GM18861 (cell line): ENCODE results near the gene NOS1AP.

Experiments used
- ATAC-seq: cut with Tn5 transposase; IDR thresholded peaks from one replicate; pipeline ENCODE4 v1.9.1; 2021; ENCODE audit not compliant: unreplicated experiment

Gene NOS1AP

DNA sequence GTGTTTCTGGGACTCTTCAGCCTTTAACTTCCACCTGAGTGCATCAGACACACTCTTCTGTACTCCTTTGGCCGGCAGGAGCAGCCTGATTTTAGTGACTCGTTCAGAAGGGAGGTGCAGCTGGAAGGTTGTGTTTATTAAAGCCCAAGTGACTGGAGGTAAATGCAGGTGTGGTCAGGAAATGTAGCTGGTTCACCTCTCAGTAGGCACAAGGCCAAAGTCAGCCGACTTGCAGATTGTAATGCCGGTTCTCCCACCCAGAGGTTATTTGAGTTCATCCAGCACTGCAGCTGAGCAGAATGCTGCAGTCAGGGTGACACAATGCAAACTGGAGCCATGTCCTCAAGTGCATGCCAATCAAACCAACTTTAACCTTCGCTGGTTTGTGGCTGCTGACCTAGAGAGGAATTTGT is 215.7 kb downstream of the NOS1AP start:
- no peak for ATAC-seq

DNA sequence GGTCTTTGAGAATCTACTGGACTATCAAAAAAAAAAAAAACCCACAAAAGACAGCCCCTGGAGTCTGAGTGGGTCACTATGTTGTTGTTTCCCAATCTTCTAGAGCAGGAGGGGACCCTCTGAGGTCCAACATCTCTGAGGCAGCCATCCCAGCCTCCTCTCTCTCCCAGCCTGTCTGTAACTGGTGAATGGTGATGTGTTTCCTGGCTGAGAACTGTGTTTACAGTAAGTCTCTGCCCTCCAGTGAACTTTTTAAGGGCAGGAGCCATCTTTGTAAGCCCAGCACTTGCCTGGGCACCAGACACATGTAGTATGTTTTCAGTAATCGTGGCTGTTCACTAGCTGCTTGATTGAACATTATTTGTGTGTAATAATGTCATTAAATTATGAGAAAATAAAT is 221.5 kb downstream of the NOS1AP start:
- ATAC-seq: no peak

DNA sequence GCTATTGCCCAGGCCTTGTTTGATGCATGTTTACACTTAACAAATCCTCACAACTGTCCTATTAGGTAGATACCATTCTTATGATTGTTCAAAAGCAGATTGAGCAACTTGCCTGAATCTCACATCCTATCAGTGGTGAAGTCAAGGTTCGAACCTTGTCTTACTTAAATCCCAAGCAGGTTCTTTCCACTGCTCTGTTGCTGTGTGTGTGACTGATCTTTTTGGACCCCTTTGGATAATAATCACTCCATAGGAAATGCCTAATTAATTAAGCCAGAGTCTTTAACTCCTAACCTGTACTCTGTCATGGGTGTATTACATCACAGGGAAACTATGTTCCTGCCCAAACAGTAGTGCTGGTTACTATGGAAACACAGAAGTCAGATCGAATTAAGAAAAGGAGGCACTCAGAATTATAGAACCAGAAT is 222.9 kb downstream of the NOS1AP start:
- no peak for ATAC-seq

DNA sequence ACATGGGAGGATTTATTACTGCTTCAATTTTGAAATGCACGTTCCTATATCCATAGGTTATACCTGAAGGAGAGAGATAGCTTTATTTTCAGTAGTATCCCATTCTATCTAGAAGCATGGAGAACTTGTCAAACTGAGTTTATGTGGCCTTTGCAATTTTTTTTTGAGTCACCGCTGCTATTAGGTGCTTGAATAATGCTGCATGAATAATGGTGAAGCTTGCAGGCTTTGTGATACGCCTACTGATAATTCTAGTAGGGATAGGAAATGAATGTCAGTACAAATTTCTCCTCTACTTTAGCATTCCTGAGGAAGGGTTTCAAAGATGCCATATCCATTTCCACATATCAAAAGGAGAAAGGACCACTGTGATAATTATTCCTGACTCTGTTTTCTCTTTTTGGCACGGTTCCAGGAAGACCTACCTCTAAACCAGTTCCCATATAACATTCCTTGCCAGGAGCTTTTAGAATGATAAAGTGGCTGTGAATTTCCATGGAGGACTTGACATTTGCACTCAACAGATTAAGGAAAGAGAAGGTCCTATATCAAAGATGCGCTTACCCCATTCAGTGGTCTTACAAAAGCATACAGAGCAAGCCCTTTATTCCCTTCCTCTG is 223.7 kb downstream of the NOS1AP start:
- no peak for ATAC-seq

DNA sequence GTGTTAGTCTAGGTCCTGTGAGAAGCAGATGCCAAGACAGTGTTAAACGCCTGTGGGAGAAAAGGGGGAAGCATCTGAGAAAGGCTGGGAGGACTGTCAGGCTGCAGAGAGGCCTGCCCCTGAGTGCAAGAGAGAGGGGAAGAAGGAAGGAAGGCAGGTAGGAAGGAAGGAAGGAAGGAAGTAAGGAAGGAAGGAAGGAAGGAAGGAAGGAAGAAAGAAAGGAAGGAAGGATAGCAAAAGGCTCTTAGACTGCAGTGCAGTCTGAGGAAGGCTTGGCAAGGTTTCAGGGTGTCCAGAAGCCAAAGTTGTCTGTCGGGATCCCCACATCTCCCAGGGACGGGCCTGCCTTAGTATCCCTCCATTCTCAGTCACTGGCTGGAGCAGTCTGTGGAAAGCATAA is 224.5 kb downstream of the NOS1AP start:
- ATAC-seq: no peak

DNA sequence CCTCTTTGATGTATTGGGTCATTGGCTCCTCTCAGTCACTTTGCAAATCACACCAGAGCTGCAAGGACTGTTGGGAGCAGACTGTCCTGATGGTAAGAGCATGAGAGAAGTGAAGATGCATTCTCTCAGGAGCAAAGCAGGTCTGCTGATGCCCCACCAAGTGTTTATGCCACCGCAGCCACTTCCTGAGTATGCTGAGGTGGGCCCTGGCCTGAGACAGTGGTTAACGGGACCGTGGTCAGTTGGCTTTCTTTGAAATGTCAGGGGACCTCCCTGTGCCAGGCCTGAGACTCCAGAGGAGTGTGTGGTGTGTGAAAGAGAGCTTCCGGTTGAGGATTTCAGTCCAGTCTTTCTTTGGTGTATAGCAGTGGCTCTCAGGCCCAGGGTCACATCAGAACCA is 227.7 kb downstream of the NOS1AP start:
- no peak for ATAC-seq

DNA sequence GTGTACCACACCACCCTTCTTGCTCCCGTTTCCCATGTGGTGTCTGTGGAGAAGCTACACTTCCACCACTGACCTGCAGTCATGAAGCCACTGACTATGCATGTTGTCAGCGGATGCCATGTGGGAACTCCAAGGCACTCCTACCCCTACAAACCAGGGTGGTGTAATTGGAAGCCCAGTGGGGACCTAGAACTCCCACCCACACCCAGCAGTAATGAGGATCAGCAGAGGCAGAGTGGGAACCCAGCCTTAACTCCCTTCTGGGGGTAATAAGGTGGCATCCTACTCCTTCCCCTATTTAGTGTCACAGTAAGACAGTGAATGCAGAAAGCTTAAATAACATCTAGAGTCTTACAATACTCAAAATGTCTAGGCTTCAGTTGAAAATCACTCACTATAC is 228.8 kb downstream of the NOS1AP start:
- ATAC-seq: no peak

DNA sequence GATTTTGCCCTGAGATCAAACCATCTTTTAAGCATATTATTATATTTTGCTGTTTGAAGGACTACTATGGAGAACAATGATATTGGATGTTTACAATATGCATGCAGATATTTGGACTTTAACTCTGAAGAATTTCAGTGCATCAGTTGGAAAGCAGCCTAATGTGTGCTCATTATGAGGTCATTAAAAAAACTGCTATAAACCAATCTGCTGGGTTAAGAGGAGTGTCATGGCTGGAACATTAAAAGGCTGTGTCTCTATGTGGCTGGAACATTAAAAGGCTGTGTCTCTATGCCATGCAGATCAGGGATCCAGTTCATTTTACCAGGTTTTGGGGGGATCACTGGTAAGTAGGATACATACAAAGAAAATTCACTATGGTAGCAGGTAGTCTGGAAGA is 229.5 kb downstream of the NOS1AP start:
- ATAC-seq: no peak

DNA sequence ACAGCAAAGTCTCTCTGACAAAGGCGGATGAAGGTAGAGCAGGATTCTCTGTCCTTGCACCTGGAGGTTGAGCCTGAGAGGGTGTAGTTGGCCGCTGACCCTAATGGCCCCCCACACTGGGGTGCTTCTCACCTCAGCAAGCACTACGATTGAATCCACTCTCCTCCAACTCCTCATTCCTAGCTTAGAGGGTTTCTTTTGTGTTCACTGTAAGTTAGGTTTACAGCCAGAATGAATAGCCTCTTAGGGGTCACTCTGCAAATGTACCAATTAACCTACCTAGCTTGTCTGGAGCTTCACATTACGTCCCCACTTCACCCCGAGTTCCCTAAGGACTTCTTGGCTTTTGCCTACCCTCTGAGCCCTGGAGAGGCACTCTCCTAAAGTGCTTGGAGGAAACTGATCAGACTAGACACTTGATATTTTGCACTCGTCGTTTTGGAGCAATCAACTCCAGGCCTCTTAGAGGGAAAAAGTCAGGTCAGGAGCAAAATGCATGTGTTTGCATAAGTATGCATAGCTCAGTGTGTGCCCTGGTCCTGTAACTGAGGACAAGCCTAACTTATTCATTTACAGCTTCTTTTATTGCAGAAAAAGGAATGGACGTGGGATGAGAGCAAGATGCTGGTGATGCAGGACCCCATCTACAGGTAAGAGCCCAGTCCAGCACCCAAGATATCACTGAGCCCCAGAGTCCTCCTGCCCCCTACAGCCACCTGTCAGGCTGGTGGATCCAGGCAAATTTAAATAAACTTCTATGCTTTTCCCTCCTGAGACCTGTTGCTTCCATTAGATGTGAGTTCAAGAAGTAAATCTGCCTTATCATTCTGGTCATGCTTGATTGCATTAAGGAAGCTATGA is 230.8 kb downstream of the NOS1AP start:
- no peak for ATAC-seq

DNA sequence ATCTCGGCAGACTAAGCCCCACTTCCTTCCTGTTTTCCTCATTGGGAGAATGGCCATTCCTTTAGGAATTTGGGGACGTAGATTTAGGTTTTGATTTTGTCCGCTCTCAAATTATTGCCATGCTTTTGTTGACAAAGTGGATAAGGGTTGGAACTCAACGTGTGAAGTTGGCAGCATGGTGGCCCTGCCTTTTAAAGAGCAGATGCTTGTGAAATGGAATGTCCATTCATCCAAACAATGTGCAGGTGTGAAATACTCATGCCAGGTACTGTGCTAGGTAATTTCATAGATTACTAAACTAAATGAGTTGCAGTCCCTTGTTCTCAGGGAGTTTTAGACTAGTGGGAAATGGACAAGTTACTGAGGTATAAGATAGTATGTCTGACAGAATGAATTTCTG is 232.2 kb downstream of the NOS1AP start:
- no peak for ATAC-seq

DNA sequence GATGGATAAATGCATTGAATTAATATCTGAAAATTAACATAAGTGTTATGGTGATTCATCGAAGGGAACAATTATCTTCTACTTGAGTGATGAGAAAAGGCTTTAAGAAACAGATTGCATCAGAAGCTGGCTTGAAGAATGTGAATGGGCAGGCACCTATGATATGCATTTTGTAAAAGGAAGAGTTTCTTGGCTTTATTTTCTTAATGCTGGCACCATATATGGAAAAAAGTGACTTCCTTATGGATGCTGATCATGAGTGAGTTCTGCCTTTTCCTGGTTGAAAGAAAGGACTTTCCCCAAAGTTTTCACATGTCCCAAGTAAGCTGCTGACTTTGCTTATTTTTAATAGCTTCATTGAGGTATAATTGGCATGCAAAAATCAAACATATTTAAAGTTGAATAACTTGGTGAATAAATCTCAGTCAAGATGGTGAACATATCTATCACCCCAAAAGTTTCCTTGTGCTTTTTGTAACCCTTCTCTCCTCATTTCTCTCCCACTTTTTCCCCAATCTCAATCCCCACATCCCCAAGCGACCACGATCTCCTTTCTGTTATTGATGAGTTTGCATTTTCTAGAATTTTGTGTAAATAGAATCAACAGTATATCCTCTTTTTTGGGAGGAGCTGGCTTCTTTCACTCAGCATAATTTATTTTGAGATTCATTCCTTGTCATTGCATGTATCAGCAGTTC is 233.0 kb downstream of the NOS1AP start:
- no peak for ATAC-seq

DNA sequence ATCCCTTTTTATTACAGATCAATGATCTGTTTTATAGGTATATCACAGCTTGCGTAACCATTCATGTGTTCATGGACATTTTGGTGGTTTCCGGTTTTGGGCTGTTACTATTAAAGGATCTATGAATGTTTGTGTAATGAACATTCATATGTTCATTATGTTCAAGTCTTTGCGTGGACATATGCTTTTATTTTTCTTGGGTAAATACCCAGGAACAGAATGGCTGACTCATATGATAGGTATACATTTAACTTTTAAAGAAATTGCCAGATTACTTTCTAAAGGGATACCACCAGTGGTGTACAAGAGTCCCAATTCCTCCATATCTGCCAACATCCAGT is 233.5 kb downstream of the NOS1AP start:
- ATAC-seq: no peak

DNA sequence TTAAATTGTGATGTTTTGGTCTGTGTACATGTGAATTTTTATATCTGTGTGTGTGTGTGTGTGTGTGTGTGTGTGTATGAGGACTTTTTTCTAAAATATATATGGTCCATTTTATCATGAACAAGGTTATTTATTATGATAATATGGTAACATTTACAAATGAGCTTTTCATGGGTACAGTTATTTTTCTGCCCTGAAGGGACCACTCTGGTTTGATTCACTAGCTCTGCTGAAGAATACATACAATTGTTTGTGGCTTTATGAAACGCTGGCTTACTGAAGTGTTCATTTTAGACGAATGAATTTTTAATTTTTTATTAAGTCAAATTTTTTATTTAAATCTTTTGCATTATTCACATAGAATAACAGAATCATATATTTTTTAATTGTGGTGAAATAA is 235.2 kb downstream of the NOS1AP start:
- ATAC-seq: no peak

DNA sequence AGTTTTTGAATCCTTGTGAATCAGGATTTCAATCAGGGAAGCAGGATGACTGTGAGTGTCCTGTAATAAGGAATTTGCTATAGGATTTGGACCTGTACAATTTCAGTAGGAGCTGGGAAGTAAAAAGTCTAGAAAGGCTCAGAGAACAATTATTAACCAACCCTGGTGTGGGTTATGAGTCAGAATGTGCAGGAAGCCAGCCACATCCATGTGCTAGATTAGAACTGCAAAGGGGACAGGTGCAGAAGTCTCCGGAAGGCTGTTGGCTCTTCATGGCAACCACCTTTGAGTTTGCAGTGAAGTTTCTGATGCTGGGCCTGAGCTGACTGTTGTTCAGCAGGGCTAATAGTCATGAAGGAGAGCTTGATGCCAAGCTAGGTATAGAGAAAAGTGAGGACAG is 236.5 kb downstream of the NOS1AP start:
- ATAC-seq: no peak

DNA sequence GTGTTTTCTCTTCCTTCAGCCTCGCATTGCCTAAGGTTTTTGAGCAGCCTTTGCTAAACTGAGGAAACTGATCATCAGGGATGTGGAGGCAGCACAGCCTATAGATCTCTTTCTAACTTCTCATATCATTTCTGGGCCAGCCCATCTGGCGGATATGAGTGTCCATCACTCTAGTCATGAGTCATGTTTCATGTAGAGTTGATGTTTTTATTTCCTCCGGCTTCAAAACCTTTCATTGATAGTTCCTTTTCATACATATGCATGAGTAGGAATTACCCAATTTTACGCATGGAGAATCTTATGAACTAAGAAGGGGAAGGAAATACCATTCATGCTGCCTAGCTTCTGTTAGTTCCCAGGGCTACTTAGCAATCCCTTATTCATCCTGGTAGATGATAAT is 240.8 kb downstream of the NOS1AP start:
- ATAC-seq: no peak

DNA sequence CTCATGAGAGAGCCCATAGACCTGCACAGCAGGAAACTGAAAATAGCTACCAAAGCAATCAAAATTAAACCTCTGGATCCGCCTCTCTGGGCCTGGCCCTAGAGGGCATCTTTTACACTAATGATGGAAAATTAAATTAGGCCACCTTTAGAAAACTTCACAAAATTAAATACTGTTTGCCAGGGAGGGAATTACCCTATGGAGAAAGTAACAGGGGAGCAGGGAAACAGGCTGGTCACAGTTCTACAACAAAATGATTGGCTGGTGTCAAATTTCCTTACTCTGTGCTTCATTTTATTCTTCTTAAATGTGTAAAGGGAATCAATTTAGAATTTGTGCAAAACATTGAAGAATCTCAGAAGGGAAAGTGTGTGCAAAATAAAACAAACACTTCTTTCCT is 244.7 kb downstream of the NOS1AP start:
- ATAC-seq: no peak

DNA sequence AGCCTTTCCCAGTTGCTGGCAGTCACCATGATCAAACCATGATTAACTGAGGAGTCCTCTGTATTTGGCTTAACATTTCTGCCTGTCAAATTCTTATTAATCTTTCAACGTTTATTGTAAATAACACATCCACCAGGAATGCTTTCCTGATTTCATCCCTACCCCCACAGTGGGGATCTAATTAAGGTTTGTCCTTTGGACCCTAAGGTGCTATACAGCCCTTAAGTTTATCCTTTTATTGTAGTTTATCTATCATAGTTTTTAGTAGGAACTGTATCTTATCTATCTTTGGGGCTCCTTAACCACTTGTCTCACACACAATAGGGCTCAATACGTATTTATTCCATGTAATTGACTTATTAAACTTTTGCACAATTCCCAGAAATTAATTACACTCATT is 246.2 kb downstream of the NOS1AP start:
- no peak for ATAC-seq

DNA sequence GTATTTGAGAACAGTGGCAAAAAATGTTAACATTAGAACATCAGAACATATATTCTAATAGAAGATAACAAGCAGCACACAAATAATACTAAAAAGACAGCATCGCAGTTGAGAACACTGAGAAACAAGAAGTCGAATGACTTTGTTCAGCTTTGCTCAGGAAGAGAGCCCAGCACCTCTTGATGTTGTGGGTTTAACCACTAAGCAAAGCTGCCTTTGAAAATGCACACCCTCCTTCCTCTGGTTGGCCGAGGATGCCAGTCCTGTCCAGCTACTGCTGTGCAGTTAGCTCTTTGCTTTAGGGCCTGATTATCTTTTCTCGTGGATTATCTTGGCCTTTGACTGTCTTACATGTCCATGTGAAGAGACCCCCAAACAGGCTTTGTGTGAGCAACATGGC is 246.7 kb downstream of the NOS1AP start:
- ATAC-seq: no peak

DNA sequence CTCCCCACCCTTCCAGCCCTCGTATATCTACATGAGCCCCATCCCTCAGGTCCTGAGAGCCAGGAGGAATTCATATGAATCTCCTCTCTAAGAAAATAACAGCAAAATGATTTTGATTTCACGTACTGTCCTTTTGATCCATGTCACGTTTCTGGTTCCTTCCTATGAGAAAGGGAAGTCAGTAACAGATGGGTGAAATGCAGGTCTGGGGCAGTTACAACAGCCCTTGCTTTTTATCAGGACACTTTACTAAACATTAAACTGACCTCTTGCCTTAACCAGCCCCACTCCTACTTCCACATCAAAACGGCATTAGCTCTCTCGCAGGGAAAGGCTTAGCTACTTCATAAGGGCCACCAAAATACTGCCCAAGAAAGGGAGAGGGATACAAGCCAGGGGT is 248.1 kb downstream of the NOS1AP start:
- no peak for ATAC-seq

DNA sequence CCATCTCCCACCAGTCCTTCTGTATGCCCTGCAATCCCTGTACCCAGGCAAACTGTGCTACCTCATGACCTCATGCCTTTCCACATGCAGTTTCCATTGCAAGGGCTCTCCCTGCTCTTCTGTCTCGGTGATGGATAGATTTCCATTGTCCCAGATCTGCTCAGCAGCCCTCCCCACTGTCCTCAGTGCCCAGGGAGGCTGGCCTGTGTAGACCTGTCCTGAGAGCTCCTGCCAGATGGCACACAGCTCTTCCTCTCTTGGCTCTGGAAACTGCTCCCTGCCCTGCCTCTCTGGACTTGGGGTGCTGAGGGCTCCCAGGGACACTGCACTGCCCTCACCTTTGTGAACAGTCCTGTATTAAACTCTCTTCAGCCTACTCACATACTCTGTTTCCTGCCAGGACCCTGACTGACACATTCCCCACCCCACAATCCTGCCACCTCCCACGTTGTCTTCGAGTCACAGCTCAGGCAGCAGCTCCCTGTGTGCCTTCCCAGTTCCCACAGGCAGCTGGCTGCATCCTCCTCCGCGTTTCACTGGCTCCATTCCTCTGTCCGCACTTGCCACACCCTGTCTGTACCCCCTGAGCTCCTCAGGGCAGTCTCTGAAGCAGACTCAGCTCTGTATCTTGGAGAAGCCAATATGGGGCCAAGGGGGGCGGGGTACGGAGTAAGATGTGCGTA is 250.1 kb downstream of the NOS1AP start:
- ATAC-seq: no peak

DNA sequence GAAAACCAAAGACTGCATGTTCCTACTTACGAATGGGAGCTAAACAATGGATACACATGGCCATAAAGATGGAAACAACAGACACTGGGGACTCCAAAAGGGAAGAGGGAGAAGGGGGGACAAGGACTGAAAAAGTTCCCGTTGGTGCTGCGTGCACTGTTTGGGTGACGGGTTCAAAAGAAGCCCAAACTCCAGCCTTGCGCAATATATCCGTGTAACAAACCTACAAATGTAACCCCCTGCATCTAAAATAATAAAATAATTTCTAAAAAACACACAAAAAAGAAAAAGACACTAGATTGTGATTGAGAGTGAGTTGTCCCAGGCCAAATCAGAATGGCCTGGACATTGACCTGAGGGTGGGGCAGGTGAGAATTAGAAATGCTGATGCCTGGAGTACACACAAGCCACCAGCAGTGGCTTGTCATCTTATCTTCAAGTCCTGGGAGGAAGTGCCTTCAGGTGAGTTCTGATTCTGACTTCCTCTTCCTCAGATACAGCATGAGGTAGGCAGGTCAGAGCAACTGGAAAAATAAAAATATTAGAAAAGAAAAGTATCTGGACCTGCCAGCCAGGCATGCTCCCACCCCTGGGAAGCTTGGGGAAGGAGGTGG is 252.4 kb downstream of the NOS1AP start:
- no peak for ATAC-seq
